MCF 10A (cell line): Measurements from ENCODE around the gene FBLN1. TPM values are rescaled to one million over a fixed set of nuclear protein-coding genes. Genes with fewer than 3 reads are reported as not detected.

Source experiments
- BruUV-seq: library from RNA; stranded (reverse); fragments of 400-500 nt; replicated peaks from 2 replicates; lab custom pipeline; 2021; lab: Mats Ljungman, UMichigan
- CTCF ChIA-PET: fragments of 300-600 bp; sonication (Branson Sonifier 250); formaldehyde crosslinking; extraction: SDS; loops from one replicate; lab custom pipeline; 2021; ENCODE audit warnings: antibody characterized with exemption, inconsistent platforms; lab: Yijun Ruan, JAX
- POLR2A ChIA-PET: fragments of 300-600, 350-650 bp; sonication (Branson Sonifier 250); formaldehyde crosslinking; extraction: SDS; loops from one replicate; lab custom pipeline; 2020; ENCODE audit warnings: antibody characterized with exemption, inconsistent platforms; lab: Yijun Ruan, JAX
- DNase-seq: peaks from one replicate; pipeline ENCODE4 v3.0.0-alpha.2; 2018; ENCODE audit not compliant: unreplicated experiment
- H3K27ac Mint-ChIP-seq: one replicate; pipeline ENCODE4 v1.8.0; 2022; ENCODE audit warnings: mild to moderate bottlenecking, low read depth, mixed read lengths; ENCODE audit not compliant: unreplicated experiment
- H3K27me3 Mint-ChIP-seq: one replicate; pipeline ENCODE4 v1.8.0; 2022; ENCODE audit warnings: mixed read lengths; ENCODE audit not compliant: insufficient read depth, unreplicated experiment
- H3K36me3 Mint-ChIP-seq: one replicate; pipeline ENCODE4 v1.8.0; 2022; ENCODE audit warnings: mild to moderate bottlenecking, moderate library complexity, mixed read lengths; ENCODE audit not compliant: insufficient read depth, unreplicated experiment
- H3K4me1 Mint-ChIP-seq: one replicate; pipeline ENCODE4 v1.8.0; 2022; ENCODE audit warnings: mixed read lengths; ENCODE audit not compliant: insufficient read depth, unreplicated experiment
- H3K4me3 Mint-ChIP-seq: one replicate; pipeline ENCODE4 v1.8.0; 2022; ENCODE audit warnings: mild to moderate bottlenecking, moderate library complexity, mixed read lengths; ENCODE audit not compliant: unreplicated experiment
- H3K9me3 Mint-ChIP-seq: one replicate; pipeline ENCODE4 v1.8.0; 2022; ENCODE audit warnings: mixed read lengths; ENCODE audit not compliant: unreplicated experiment
- CTCF ChIP-seq: fragments of 200-600 bp; IDR thresholded peaks from one replicate; pipeline ENCODE4 v1.8.0; 2022; ENCODE audit warnings: antibody characterized with exemption, mild to moderate bottlenecking; ENCODE audit not compliant: unreplicated experiment
- intact Hi-C: fragments of 100-400 bp; cut with micrococcal nuclease; formaldehyde crosslinking; loops from 2 replicates; pipeline ENCODE4 v1.14.1; 2022
- total RNA-seq: library from RNA; stranded (reverse); gene quantifications from 2 replicates; pipeline ENCODE4 v1.2.3, GENCODE V29; 2022

Gene FBLN1
- total RNA-seq, 1 experiment from 2014 or later: 110 TPM

DNA sequence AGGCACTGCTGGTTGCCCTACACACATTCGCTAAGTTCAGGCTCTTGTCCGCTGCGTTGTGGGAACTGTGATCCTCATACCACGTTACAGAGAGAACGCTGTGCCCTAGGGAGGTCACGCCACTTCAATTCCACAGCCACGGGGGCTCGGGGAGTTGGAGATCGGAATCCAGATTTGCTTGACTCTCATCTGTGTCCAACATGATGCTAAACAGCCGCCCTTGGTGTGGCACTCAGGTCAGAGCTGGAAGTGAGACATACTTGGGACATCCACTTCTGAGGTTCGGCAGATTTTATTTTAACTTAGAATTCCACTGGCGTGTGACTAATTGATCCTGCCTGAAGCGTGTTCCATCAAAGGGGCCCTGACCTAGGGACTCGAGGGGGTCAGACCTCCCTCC, 47.5 kb upstream of the FBLN1 start:
- H3K27ac Mint-ChIP-seq: no peak overlapping the region
- intact Hi-C loops: no loop called here
- DNase-seq: no peak
- BruUV-seq: no TSS peak
- no peaks in the 10 kb centered on the region for H3K27me3 Mint-ChIP-seq
- H3K4me1 Mint-ChIP-seq: no peaks in the 10 kb centered on the region
- H3K9me3 Mint-ChIP-seq: no peaks in the 10 kb centered on the region
- CTCF ChIA-PET: interaction anchor here (0.6 to 2.2 kb wide), 3 partner anchors 18 to 99 kb away, joined by 4 to 6 read pairs (median 4); no protein-coding TSS in a partner anchor
- POLR2A ChIA-PET: interaction anchor here (3.2 kb wide), 1 partner anchor 14 kb away, joined by 12 read pairs; no protein-coding TSS in a partner anchor
- TF ChIP-seq CTCF: no peak
- no peak overlapping the region for H3K4me3 Mint-ChIP-seq
- no peaks in the 10 kb centered on the region for H3K36me3 Mint-ChIP-seq

GRCh38 chr22:45455621-45456020, 47.1 kb upstream of the FBLN1 start:
- CTCF ChIA-PET: interaction anchor here (0.6 to 2.2 kb wide), 4 partner anchors 15 to 98 kb away, joined by 4 to 6 read pairs (median 4); no protein-coding TSS in a partner anchor
- no peaks in the 10 kb centered on the region for H3K36me3 Mint-ChIP-seq
- TF ChIP-seq CTCF: no peak
- BruUV-seq: no TSS peak
- no peaks in the 10 kb centered on the region for H3K4me1 Mint-ChIP-seq
- H3K4me3 Mint-ChIP-seq: no peak overlapping the region
- H3K27me3 Mint-ChIP-seq: no peaks in the 10 kb centered on the region
- H3K9me3 Mint-ChIP-seq: no peaks in the 10 kb centered on the region
- H3K27ac Mint-ChIP-seq: no peak overlapping the region
- DNase-seq: no peak
- intact Hi-C loops: no loop called here
- POLR2A ChIA-PET: interaction anchor here (1.1 to 3.2 kb wide), 2 partner anchors 10 to 13 kb away, joined by 4 to 12 read pairs; no protein-coding TSS in a partner anchor

GRCh38 chr22:45456811-45457210, 45.9 kb upstream of the FBLN1 start:
- Mint-ChIP-seq H3K36me3 (no peaks in the 10 kb centered on the region), H3K9me3 (no peaks in the 10 kb centered on the region), H3K4me1 (no peaks in the 10 kb centered on the region), H3K27ac (no peak overlapping the region), H3K4me3 (no peak overlapping the region), H3K27me3 (no peaks in the 10 kb centered on the region)
- no peak for DNase-seq
- intact Hi-C loops: no loop called here
- ChIA-PET POLR2A (interaction anchor here (1.0 to 1.1 kb wide), 2 partner anchors 11 to 13 kb away, joined by 4 read pairs; no protein-coding TSS in a partner anchor), CTCF (interaction anchor here (1.2 to 2.2 kb wide), 3 partner anchors 11 to 97 kb away, joined by 3 to 6 read pairs (median 5); no protein-coding TSS in a partner anchor)
- TF ChIP-seq CTCF: no peak
- no TSS peak for BruUV-seq

- no peak for TF ChIP-seq CTCF
- Mint-ChIP-seq H3K4me1 (no peaks in the 10 kb centered on the region), H3K27me3 (no peaks in the 10 kb centered on the region), H3K27ac (no peak overlapping the region), H3K9me3 (no peaks in the 10 kb centered on the region), H3K36me3 (no peaks in the 10 kb centered on the region), H3K4me3 (no peak overlapping the region)
- BruUV-seq: no TSS peak
- no peak for DNase-seq
- ChIA-PET POLR2A (no interaction called here), CTCF (interaction anchor here (0.8 kb wide), 1 partner anchor 95 kb away, joined by 3 read pairs; no protein-coding TSS in a partner anchor)
- intact Hi-C loops: no loop called here
Measured at GRCh38 chr22:45458532-45458931, 44.2 kb upstream of the FBLN1 start.
